ENCODE data around the gene DPP8.

DNA sequence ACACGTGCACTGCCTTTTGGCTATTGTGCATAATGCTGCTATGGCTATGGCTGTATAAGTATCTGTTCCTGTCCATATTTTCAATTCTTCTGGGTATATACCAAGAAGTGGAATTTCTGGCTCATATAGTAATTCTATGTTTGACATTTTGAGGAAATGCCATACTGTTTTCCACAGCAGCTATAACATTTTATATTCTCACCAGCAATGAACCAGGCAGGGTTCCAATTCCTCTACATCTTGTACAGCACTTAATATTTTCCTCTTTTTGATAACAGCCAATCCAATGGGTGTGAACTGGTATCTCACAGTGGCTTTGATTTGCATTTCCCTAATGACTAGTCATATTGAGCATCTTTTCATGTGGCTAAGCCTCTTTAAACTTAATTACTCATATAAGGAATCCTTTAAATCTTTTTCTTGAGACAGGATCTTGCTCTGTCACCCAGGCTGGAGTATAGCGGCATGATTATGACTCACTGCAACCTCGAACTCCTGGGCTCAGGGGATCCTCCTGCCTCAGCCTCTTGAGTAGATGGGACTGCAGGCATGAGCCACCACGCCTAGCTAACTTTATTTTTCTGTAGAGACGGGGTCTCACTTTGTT lies 56.6 kb downstream of the DPP8 start:
- TF ChIP-seq, protein P1, sequence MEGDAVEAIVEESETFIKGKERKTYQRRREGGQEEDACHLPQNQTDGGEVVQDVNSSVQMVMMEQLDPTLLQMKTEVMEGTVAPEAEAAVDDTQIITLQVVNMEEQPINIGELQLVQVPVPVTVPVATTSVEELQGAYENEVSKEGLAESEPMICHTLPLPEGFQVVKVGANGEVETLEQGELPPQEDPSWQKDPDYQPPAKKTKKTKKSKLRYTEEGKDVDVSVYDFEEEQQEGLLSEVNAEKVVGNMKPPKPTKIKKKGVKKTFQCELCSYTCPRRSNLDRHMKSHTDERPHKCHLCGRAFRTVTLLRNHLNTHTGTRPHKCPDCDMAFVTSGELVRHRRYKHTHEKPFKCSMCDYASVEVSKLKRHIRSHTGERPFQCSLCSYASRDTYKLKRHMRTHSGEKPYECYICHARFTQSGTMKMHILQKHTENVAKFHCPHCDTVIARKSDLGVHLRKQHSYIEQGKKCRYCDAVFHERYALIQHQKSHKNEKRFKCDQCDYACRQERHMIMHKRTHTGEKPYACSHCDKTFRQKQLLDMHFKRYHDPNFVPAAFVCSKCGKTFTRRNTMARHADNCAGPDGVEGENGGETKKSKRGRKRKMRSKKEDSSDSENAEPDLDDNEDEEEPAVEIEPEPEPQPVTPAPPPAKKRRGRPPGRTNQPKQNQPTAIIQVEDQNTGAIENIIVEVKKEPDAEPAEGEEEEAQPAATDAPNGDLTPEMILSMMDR (IDR thresholded peaks at IDR 0.05): no peak
- TF ChIP-seq EZH2 (IDR thresholded peaks at IDR 0.05; ENCODE audit: borderline replicate concordance, insufficient read depth, low read depth, low read length, poor library complexity, severe bottlenecking): no peak

All from B cell (primary cell).